Endothelial cell of umbilical vein (primary cell): ENCODE data around the gene ALK.

Experiments used
- CTCF ChIP-seq, 2 donors: IDR thresholded peaks; 1 replicate in 1 of 2; 2 replicates in 1 of 2; pipeline ENCODE4 v1.5.1; 2011; ENCODE audit warnings: low read length in 2 of 2, mild to moderate bottlenecking in 2 of 2, moderate library complexity in 2 of 2, control low read depth in 1 of 2, inconsistent platforms in 1 of 2, low read depth in 1 of 2; ENCODE audit not compliant: insufficient read depth in 1 of 2; ENCODE audit errors: extremely low read depth in 1 of 2
- POLR2A ChIP-seq: IDR thresholded peaks from 2 replicates; pipeline ENCODE4 v1.6.1; 2012; ENCODE audit warnings: low read depth, mild to moderate bottlenecking, control low read depth, low read length

GRCh38 chr2:29272311-29272710, 649.1 kb downstream of the ALK start:
- no peak for TF ChIP-seq CTCF (IDR thresholded peaks at IDR 0.05; ENCODE audit: extremely low read depth in 1 of 2, insufficient read depth in 1 of 2, low read depth in 1 of 2, low read length in 2 of 2)
- TF ChIP-seq POLR2A, result no peak
